Measurements from ENCODE around the gene UACA. TPM values are rescaled to one million over a fixed set of nuclear protein-coding genes. Genes with fewer than 3 reads are reported as not detected.

The UACA gene
- total RNA-seq, 1 experiment from 2014 or later = 44.8 TPM

DNA sequence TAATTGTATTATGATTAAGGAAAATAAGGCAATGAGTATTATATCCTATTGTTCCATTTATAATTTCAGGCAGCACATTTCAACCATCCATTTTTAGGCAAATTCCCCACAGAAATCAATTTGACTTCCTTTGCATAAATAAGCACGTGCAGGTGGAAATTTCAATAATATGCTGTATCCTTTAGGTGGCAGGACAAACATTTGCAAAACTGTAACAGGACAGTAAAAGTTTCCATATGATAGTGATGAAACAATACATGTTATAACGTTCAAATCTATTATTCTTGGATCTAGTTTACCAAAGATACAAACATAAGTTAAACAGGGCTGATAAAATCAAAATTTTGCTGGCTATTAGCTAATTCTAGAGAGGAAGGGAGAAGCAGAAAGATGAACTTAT, 8.5 kb downstream of the UACA start:
- TF ChIP-seq, protein P1, sequence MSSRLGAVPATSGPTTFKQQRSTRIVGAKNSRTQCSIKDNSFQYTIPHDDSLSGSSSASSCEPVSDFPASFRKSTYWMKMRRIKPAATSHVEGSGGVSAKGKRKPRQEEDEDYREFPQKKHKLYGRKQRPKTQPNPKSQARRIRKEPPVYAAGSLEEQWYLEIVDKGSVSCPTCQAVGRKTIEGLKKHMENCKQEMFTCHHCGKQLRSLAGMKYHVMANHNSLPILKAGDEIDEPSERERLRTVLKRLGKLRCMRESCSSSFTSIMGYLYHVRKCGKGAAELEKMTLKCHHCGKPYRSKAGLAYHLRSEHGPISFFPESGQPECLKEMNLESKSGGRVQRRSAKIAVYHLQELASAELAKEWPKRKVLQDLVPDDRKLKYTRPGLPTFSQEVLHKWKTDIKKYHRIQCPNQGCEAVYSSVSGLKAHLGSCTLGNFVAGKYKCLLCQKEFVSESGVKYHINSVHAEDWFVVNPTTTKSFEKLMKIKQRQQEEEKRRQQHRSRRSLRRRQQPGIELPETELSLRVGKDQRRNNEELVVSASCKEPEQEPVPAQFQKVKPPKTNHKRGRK (CRISPR knock-in tag; IDR thresholded peaks at IDR 0.05; ENCODE audit: borderline replicate concordance) = no peak
- TF ChIP-seq, protein P2, sequence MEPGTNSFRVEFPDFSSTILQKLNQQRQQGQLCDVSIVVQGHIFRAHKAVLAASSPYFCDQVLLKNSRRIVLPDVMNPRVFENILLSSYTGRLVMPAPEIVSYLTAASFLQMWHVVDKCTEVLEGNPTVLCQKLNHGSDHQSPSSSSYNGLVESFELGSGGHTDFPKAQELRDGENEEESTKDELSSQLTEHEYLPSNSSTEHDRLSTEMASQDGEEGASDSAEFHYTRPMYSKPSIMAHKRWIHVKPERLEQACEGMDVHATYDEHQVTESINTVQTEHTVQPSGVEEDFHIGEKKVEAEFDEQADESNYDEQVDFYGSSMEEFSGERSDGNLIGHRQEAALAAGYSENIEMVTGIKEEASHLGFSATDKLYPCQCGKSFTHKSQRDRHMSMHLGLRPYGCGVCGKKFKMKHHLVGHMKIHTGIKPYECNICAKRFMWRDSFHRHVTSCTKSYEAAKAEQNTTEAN (CRISPR knock-in tag; IDR thresholded peaks at IDR 0.05) = no peak
- TF ChIP-seq, protein P3, sequence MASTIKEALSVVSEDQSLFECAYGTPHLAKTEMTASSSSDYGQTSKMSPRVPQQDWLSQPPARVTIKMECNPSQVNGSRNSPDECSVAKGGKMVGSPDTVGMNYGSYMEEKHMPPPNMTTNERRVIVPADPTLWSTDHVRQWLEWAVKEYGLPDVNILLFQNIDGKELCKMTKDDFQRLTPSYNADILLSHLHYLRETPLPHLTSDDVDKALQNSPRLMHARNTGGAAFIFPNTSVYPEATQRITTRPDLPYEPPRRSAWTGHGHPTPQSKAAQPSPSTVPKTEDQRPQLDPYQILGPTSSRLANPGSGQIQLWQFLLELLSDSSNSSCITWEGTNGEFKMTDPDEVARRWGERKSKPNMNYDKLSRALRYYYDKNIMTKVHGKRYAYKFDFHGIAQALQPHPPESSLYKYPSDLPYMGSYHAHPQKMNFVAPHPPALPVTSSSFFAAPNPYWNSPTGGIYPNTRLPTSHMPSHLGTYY (CRISPR knock-in tag; IDR thresholded peaks at IDR 0.05) = no peak
- TF ChIP-seq, protein P4, sequence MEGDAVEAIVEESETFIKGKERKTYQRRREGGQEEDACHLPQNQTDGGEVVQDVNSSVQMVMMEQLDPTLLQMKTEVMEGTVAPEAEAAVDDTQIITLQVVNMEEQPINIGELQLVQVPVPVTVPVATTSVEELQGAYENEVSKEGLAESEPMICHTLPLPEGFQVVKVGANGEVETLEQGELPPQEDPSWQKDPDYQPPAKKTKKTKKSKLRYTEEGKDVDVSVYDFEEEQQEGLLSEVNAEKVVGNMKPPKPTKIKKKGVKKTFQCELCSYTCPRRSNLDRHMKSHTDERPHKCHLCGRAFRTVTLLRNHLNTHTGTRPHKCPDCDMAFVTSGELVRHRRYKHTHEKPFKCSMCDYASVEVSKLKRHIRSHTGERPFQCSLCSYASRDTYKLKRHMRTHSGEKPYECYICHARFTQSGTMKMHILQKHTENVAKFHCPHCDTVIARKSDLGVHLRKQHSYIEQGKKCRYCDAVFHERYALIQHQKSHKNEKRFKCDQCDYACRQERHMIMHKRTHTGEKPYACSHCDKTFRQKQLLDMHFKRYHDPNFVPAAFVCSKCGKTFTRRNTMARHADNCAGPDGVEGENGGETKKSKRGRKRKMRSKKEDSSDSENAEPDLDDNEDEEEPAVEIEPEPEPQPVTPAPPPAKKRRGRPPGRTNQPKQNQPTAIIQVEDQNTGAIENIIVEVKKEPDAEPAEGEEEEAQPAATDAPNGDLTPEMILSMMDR (IDR thresholded peaks at IDR 0.05) = no peak
- TF ChIP-seq FOXK1 (CRISPR knock-in tag; IDR thresholded peaks at IDR 0.05) = no peak
- TF ChIP-seq JUN (CRISPR knock-in tag; IDR thresholded peaks at IDR 0.05) = no peak
- TF ChIP-seq MYBL2 (CRISPR knock-in tag; IDR thresholded peaks at IDR 0.05) = no peak
- no peak for TF ChIP-seq ZNF671 (CRISPR knock-in tag; IDR thresholded peaks at IDR 0.05)
- TF ChIP-seq, protein P5, sequence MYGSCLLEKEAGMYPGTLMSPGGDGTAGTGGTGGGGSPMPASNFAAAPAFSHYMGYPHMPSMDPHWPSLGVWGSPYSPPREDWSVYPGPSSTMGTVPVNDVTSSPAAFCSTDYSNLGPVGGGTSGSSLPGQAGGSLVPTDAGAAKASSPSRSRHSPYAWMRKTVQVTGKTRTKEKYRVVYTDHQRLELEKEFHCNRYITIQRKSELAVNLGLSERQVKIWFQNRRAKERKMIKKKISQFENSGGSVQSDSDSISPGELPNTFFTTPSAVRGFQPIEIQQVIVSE (CRISPR knock-in tag; IDR thresholded peaks at IDR 0.05; ENCODE audit: borderline replicate concordance) = no peak
- TF ChIP-seq TP53 (CRISPR knock-in tag; IDR thresholded peaks at IDR 0.05) = no peak
- no peak for TF ChIP-seq NR2C2 (CRISPR knock-in tag; IDR thresholded peaks at IDR 0.05)
- TF ChIP-seq, protein P6, sequence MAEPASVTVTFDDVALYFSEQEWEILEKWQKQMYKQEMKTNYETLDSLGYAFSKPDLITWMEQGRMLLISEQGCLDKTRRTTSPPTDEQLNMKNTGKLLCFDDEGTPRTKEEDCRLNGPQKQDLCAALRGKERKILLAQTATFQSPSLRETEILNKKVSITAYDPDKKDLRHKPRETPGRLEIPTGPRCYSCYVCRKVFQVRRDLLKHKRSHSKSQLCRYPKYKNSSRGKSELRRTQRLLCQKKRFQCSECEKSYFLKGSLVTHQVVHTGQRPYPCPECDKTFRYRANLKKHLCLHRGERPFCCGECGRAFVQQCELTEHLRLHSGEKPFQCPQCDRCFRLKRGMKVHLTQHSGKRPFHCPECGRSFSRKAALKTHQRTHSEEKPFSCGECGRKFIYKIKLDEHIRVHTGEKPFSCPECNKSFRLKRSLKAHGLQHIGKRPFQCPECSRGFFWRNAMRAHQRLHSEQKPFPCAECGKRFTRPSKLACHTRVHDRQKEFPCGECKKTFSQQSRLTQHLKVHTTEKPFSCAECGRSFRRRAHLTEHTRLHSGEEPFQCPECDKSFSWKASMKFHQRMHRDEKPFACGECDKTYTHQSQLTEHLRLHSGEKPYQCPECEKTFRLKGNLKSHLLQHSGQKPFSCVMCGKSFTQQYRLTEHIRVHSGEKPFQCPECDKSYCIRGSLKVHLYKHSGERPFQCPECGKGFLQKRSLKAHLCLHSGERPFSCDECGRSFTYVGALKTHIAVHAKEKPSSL (CRISPR knock-in tag; conservative IDR thresholded peaks at IDR 0.05) = no peak
- TF ChIP-seq ZBTB21 (CRISPR knock-in tag; IDR thresholded peaks at IDR 0.05; ENCODE audit: borderline replicate concordance) = no peak
- ATAC-seq (no peak), DNase-seq (ENCODE audit: low spot score) (no peak)
- no peak overlapping the region for H3K27ac Mint-ChIP-seq
- H3K36me3 Mint-ChIP-seq = no peaks in the 10 kb centered on the region
- no peaks in the 10 kb centered on the region for H3K9me3 Mint-ChIP-seq
- H3K4me3 Mint-ChIP-seq = no peak overlapping the region
- H3K27me3 Mint-ChIP-seq (ENCODE audit: low read depth) = no peaks in the 10 kb centered on the region
- ChIA-PET POLR2A (no interaction called here), CTCF (interaction anchor here (1.4 kb wide), 1 partner anchor 32 kb away, joined by 3 read pairs; no protein-coding TSS in a partner anchor)
- H3K4me1 Mint-ChIP-seq = peaks cover 31% of the 10 kb centered on the region

DNA sequence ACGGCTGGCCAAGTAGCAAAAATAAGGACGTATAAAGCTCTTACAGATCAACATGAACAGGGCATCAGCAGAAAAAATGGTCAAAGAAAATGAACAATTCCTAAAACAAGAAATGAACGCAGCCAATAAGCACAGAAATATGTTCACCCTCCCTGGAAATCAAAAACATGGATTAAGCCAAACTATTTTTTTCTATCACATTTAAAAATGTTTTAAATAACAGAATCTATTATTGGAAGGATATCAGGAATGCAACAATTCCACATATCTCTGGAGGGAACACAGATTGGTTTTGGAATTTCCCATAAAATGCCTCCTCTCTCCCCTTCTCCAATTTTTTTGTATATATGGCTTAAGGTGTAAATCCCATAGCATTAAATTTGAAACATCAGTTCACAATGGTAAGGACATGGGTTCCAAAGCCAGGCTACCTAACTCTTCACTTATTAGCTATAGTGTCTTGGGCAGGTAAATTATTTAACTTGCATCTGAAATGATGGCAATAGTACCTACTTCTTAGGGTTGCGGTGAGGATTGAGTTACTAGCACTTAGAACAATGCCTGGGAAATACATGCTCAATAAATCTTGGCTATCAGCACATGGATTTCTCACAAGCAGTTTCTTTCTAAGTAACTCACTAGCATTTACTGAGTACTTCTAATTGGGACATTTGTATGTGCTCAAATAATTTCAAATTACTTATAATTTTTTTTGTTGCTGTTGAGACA, 10.1 kb downstream of the UACA start:
- ChIA-PET POLR2A (no interaction called here), CTCF (no interaction called here)
- Mint-ChIP-seq H3K4me3 (no peak overlapping the region), H3K27me3 (ENCODE audit: low read depth) (no peaks in the 10 kb centered on the region), H3K27ac (no peak overlapping the region), H3K36me3 (no peaks in the 10 kb centered on the region), H3K4me1 (peaks cover 20% of the 10 kb centered on the region), H3K9me3 (no peaks in the 10 kb centered on the region)
- no peak for ATAC-seq
- TF ChIP-seq ZNF232 (CRISPR knock-in tag; IDR thresholded peaks at IDR 0.05) (no peak), EMX1 (CRISPR knock-in tag; IDR thresholded peaks at IDR 0.05) (no peak)
- no peak for DNase-seq (ENCODE audit: low spot score)
